Measurements from ENCODE around the gene ARMC5.

The ARMC5 gene

GRCh38 chr16:31461921-31462804, 2.9 kb downstream of the ARMC5 start:
- DNase-seq, result no peak

GRCh38 chr16:31464348-31464769, 5.1 kb downstream of the ARMC5 start:
- no peak for DNase-seq

GRCh38 chr16:31464781-31465260, 5.5 kb downstream of the ARMC5 start:
- DNase-seq, result no peak

DNA sequence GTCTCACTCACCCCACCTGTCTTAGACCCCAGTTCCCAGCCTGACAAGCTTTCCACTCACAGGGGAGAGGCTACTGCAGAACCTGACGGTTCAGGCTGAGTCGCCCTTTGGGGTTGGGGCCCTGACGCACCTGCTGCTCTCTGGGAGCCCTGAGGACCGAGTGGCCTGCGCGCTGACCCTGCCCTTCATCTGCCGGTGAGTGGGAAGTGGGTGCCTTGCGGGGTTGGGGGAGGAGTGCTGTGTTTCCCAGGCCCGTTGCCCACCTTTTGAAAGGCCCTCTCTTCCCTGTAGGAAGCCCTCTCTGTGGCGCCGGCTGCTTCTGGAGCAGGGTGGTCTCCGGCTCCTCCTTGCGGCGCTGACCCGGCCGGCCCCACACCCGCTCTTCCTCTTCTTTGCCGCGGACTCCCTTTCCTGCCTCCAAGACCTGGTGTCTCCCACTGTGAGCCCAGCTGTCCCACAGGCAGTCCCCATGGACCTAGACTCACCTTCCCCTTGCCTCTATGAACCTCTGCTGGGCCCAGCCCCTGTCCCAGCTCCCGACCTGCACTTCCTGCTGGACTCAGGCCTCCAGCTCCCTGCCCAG, 6.6 kb downstream of the ARMC5 start:
- no peak for DNase-seq

DNA sequence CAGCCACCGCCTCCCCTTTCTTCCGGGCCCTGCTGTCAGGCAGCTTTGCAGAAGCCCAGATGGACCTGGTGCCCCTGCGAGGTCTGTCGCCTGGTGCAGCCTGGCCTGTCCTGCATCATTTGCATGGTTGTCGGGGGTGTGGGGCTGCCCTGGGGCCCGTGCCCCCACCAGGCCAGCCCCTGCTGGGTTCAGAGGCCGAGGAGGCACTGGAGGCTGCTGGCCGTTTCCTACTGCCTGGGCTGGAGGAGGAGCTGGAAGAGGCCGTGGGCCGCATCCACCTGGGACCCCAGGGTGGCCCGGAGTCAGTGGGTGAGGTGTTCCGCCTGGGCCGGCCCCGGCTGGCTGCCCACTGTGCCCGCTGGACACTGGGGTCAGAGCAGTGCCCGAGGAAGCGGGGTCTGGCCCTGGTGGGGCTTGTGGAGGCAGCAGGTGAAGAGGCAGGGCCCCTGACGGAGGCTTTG, 7.1 kb downstream of the ARMC5 start:
- DNase-seq, result no peak

GRCh38 chr16:31467151-31467773, 8.0 kb downstream of the ARMC5 start:
- no peak for DNase-seq

- no peak for DNase-seq
Observed at GRCh38 chr16:31467858-31468257, 8.6 kb downstream of the ARMC5 start.

- no peak for DNase-seq
Observed at GRCh38 chr16:31470615-31471014, 11.3 kb downstream of the ARMC5 start.

DNA sequence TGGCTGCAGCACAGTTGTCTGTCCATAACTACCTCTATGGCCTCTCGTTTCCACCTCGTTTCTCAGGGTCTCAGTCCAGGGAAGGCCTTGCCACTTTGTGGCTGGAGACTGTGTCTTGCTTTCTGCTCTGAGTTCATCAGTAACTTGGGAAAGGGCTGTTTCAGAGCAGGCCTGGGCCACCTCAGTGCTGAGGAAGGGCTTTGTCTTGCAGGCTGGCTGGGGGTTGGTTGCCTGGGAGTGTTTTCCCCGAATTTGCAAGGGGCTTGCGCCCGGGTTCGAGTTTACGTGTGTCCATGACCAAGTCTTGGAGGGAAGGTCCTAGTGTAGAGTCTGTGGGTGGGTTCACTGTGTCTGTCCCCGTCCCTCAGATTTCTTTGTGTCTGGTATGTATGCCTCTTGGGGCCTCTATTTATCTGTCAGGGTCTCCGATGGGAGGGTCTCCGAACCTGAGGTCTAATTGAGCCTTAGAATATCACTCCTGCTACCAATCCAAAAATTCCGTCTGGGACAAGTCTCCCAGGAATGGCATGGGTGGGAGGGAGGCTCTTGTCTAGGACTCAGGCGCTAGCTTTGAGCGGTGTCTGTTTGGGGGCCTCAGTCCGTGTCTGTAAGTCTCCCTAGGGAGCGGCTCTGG, 12.1 kb downstream of the ARMC5 start:
- no peak for DNase-seq

DNA sequence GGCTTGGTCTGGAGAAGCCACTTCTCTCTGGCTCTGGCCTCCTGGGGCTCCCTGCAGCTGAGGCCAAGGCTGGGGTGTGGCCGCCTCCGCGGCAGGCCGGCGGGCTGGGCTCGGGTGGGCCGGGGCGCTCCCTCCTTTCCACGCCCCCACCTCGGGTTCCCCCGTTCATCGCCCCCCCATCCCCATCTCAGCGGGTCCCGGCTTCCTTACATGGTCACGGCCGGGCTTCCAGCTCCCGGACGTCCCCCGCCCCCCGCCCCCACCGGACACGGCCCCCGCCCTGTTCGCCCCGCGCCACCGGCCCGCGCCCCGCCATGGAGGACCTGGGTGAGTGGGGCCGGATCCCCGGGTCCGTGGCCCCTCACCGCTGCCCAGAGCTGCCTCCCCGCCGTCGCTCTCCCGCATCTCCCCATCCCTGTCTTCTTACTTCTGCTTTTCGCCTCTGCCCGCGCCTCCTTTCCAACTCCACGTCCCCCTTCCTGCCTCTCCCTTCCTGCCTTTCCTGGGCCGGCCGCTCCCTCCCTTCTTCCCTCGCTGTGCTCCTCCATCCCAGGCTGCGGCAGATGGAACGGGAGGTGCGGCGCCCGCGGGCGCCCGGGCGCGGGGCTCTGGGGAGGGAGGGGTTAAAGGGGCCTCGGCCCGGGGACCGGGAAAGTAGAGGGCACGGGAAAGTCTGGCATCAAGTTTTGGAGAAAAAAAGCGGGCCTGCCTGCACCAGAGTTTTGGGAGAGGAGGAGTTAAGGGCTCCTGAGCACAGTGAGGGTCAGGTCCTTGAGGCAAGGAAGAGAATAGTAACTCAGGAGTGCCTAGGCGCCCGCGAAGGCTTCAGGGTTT, 12.8 kb downstream of the ARMC5 start, which contains the start of gene TGFB1I1:
Gene TGFB1I1, plus strand, starts transcription at position 278 of the 834 bp plus-strand sequence. Its CDS starts 37 bp downstream, at position 315.
- DNase-seq, result no peak

GRCh38 chr16:31472709-31473203, 13.5 kb downstream of the ARMC5 start:
- DNase-seq, result peak; percentile 52

- DNase-seq, result no peak
Observed at GRCh38 chr16:31473264-31473984, 14.1 kb downstream of the ARMC5 start.

- DNase-seq, result no peak
Observed at GRCh38 chr16:31474173-31474714, 14.9 kb downstream of the ARMC5 start.

DNA sequence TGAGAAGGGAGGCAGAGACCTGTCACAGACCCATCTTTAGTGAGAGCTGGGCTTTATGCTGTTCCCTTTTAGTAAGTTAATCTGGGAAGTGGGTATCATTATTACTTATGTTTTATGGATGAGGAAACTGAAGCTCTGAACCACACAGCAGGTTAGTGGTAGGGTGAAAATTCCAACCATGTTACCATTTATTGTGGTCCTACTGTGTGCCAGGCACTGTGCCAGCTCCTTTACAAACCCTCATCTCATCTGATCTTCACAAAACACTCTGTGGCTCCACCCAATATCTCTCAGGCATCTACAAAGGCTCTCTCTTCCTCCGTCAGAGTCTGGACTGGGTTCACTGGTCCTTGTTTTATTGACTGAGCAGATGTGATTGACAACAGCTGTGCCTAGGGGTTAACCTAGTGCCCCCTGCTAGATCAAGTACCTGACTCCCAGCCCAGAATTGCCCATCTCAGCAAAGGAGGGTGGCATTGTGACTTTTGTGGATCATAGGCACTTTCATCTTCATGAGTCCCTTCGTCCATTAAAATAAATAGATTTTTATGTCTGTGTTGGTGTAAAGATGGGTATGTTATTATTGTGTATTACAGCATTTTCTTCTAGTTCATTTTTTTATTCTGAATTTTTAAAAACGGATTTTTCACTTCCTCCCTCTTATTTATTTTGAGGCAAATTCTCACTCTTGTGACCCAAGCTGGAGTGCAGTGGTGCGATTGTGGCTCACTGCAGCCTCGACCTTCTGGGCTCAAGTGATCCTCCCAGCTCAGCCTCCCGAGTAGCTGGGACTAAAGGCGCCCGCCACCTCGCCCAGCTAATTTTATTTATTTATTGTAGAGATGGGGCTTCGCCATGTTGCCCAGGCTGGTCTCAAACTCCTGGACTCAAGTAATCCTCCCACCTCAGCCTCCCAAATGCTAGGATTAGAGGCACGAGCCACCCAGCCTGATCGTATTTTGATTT, 15.8 kb downstream of the ARMC5 start:
- no peak for DNase-seq

GRCh38 chr16:31475946-31476302, 16.6 kb downstream of the ARMC5 start:
- DNase-seq, result no peak

- peak; percentile 64 for DNase-seq
Observed at GRCh38 chr16:31476303-31477219, 17.3 kb downstream of the ARMC5 start.

- peak; percentile 14 for DNase-seq
Observed at GRCh38 chr16:31477220-31478216, 18.2 kb downstream of the ARMC5 start.

All from inflammatory macrophage treated with lipopolysaccharide for 4 hours (primary cell).